ENCODE results near the gene ELP4.

DNA sequence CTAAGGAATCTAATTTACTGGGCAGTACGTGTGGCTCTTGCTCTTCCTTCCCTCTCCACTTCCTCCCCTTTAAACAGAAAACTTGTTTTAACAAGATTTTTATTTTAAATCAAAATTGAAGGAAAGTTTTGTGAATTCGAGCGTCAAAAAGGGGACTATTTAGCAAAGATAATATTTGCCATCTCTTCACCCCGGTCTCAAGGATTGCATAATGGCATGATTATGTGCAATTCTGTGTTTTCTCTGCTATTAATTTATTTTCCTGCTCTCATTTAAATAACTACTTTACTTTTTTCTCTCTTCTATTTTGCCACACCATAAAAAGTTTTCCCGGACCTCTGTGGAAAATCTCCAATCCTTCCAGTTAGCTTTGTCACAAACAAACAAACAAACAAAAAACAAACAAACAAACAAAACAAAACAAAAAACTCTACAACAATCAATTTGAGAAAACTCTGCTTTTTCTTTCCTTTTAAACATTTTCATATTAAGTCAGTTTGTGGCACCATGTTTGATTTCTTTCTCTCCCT lies 311.7 kb downstream of the ELP4 start:
- TF ChIP-seq EZH2 (IDR thresholded peaks at IDR 0.05; ENCODE audit: borderline replicate concordance, low read length), result no peak
- TF ChIP-seq, protein P1, sequence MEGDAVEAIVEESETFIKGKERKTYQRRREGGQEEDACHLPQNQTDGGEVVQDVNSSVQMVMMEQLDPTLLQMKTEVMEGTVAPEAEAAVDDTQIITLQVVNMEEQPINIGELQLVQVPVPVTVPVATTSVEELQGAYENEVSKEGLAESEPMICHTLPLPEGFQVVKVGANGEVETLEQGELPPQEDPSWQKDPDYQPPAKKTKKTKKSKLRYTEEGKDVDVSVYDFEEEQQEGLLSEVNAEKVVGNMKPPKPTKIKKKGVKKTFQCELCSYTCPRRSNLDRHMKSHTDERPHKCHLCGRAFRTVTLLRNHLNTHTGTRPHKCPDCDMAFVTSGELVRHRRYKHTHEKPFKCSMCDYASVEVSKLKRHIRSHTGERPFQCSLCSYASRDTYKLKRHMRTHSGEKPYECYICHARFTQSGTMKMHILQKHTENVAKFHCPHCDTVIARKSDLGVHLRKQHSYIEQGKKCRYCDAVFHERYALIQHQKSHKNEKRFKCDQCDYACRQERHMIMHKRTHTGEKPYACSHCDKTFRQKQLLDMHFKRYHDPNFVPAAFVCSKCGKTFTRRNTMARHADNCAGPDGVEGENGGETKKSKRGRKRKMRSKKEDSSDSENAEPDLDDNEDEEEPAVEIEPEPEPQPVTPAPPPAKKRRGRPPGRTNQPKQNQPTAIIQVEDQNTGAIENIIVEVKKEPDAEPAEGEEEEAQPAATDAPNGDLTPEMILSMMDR (IDR thresholded peaks at IDR 0.05; ENCODE audit: low read length), result no peak
